AG09309 (cell line): Measurements from ENCODE around the gene CEP250.

Experiments used
- DNase-seq: peaks from one replicate; pipeline ENCODE4 v3.0.0-alpha.2; 2010; ENCODE audit warnings: low read depth
- H3K4me3 ChIP-seq: 2 replicates; pipeline ENCODE4 v1.5.1; 2011; ENCODE audit warnings: mild to moderate bottlenecking, low read depth, low read length, moderate library complexity; ENCODE audit not compliant: control insufficient read depth
- TF ChIP-seq, protein P1 (sequence below): IDR thresholded peaks from 2 replicates; pipeline ENCODE4 v1.5.1; 2011; ENCODE audit warnings: mild to moderate bottlenecking, low read depth, low read length, inconsistent platforms; ENCODE audit not compliant: insufficient read depth, control insufficient read depth; ENCODE audit errors: missing control alignments

Gene CEP250

DNA sequence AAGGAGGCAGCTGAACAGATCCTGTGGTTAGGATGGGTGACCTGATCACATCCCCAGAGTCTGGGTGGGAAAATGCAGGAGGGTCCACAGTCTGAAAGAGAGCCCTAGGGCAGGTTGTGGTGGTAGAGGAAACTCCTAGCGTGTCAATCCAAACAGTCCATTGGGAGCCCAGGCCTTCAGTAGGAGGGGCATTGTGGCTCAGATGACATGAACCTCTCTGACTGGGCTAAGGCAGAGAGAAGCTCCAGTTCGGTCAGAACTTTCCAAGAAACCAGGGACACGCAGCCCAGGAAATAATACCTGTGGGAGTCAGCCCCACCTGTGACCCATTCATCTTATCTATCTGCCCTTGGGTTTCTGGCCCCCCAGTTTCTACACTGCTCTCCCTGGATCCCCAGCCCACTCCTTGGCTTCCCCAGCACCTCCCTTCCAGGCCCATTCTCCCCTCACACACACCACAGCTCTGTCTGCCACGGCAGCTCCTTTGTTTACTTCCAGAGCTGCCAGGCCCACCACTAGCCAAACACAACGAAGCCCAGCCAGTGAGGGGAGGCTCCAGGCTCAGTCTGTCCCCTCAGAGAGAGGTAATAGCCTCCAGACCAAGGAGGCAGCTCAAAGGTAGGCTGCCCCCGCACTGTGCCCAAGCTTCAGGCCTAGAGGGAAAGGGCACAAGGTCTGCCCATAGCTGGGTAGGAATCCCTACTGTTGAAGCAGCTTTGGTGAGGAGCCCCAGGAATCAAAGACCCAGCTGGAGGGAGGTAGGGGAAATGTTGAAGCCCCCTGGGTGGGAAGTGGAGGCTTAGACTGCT lies 23.6 kb upstream of the CEP250 start:
- TF ChIP-seq, protein P1, sequence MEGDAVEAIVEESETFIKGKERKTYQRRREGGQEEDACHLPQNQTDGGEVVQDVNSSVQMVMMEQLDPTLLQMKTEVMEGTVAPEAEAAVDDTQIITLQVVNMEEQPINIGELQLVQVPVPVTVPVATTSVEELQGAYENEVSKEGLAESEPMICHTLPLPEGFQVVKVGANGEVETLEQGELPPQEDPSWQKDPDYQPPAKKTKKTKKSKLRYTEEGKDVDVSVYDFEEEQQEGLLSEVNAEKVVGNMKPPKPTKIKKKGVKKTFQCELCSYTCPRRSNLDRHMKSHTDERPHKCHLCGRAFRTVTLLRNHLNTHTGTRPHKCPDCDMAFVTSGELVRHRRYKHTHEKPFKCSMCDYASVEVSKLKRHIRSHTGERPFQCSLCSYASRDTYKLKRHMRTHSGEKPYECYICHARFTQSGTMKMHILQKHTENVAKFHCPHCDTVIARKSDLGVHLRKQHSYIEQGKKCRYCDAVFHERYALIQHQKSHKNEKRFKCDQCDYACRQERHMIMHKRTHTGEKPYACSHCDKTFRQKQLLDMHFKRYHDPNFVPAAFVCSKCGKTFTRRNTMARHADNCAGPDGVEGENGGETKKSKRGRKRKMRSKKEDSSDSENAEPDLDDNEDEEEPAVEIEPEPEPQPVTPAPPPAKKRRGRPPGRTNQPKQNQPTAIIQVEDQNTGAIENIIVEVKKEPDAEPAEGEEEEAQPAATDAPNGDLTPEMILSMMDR, result no peak
- no peak for DNase-seq
- no peak overlapping the region for H3K4me3 ChIP-seq

DNA sequence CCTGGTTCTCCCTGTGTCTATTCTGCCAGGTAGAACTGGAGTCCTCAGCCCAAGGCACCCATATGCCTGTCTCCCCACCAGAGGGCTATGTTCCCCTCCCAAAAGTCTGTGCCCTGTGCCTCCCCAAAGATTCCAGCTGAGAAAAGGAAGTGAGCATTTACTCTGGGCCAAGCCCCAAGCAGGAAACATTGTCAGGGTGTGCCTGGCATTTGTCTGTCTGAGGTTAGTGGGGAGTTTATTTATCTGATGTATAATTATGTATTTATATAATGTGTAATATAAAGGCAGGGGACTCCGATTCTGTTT lies 23.0 kb upstream of the CEP250 start:
- TF ChIP-seq, protein P1, result no peak
- no peak overlapping the region for H3K4me3 ChIP-seq
- DNase-seq, result no peak

DNA sequence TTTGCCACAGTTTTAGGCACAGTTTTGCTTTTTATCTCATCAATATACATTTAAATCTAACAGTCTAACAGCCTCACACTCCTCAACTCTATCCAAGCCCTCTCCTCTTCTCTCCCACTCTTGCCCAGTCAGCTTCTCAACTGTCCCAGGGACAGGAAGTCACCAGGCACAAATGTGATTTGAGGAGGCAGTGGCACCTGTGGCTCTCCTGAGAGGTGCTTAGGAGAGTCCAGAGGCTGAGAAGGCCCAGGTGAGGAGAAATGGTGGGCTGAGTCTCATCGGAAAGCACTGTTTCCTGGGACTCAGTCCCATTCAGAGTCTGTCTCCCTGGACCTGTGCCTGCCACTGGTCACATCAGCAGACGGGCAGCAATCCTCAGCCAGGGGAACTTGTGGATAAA lies 22.1 kb upstream of the CEP250 start:
- H3K4me3 ChIP-seq, result no peak overlapping the region
- no peak for DNase-seq
- TF ChIP-seq, protein P1, result no peak

DNA sequence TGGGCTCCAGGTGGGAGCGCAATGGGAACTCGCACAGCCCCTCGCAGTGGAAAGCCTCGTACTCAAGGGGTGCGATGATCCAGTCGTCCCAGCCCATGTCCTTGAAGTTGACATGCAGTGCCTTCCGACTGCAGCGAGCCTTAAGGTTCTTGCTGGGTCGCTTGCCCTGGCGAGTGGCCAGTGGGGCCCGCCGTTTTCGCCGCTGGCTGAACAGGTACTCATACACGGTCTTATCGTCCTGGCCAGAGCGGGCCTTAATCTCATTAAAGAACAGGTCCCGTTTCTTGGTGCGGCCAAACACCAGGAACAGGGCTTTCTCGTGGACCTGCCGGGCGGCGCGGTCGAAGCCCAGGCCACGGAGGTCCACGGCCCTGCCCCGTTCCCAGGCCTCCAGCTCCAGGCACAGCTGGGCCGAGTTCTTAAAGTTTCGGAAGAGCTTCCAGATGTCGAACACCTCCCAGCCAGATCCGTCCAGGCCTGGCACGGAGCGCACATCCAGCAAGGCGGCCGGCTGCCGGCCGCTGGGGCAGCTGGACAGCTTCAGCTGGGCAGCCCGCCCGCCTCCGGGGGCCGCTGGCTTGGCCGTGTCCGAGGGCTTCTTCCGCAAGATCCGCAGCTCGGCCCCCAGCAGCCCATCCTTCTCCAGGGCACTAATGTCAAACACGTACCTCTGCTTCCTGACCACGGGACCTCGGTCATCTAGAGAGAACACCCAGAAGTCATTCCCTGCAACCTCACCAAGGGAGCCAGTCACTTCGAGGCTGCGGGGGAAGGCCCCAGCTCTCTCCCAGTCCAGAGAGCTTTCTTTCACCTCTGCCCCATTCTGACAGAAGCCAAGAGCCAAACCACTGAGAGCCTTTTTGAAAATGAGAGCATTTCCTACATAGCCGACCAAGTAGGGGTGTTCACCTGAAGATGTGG lies 21.1 kb upstream of the CEP250 start:
- TF ChIP-seq, protein P1, result no peak
- no peak overlapping the region for H3K4me3 ChIP-seq
- no peak for DNase-seq

DNA sequence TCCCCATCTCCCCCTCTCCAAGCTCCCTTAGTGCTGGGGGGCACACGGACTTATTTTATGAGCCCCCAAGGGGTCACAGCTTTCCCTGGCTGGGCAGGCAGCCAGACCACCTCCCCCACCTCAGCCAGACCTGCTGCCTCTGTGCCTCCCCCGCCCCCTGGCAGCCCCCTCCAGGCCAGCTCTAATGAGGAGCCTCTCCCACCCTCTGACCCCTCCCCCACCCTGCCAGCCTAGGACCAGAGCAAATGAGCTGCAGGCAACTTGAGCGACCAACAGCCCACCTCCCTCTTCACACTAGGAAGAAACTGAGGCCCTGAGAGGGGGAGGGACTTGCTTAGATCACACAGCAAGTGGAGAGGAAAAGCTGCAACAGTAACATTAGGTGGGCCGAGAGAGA lies 19.2 kb upstream of the CEP250 start:
- H3K4me3 ChIP-seq, result peak overlapping the region; percentile 41
- no peak for DNase-seq
- TF ChIP-seq, protein P1, result no peak

DNA sequence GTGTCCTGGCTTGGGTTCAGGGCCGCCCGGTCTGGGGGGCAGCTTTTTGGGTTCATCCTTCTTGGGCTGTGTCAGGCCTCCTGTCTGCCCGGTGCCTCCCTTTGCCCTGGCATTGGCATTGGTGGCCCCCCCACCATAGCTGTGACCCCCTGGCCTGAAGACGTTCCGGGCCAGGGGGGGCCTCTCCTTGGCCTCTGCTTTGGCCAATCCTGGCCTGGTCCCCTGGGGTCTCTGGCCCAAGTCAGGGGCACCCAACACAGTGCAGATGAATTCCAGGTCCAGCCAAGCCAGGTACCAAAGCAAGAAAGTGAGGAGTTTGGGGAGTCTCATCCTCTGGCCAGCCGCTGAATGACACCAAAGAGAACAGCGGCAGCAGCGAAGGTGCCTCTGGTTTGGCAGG lies 17.8 kb upstream of the CEP250 start:
- DNase-seq, result no peak

More for the DNA sequence above, 17.8 kb upstream of the CEP250 start:
- peak overlapping the region; percentile 41 for H3K4me3 ChIP-seq
- TF ChIP-seq, protein P1, result no peak
